GM12878 (cell line): ENCODE data around the gene NPHP1.

Experiments
- CREB1 ChIP-seq: IDR thresholded peaks from 2 replicates; pipeline ENCODE4 v1.6.1; 2012; ENCODE audit warnings: low read depth, mild to moderate bottlenecking, inconsistent platforms
- POLR2A ChIP-seq: IDR thresholded peaks from 2 replicates; pipeline ENCODE4 v1.6.1; 2011; ENCODE audit warnings: low read depth, mild to moderate bottlenecking, low read length
- SUPT20H ChIP-seq: IDR thresholded peaks from 2 replicates; pipeline ENCODE4 v1.6.1; 2011; ENCODE audit warnings: low read depth, mild to moderate bottlenecking, low read length, moderate library complexity, borderline replicate concordance; ENCODE audit not compliant: control insufficient read depth

GRCh38 chr2:110143982-110144381 lies 60.8 kb downstream of the NPHP1 start:
- TF ChIP-seq CREB1 (no peak), SUPT20H (no peak), POLR2A (no peak)
